Stomach (tissue), 9 donors: ENCODE results near the gene PKD1L1. TPM values are rescaled to one million over a fixed set of nuclear protein-coding genes. Genes with fewer than 3 reads are reported as not detected.

Experiments used
- DNase-seq, 2 donors: peaks; one replicate each; pipeline versions ENCODE4 v3.0.0 to v3.0.0-alpha.2; 2013 to 2019
- H3K27ac ChIP-seq, 5 donors: fragments of 200-600 bp in 4 of 5; sonication (generic) in 4 of 5; one replicate each; pipeline ENCODE4 v1.5.1; 2013 to 2019; ENCODE audit warnings: mild to moderate bottlenecking in 1 of 5, moderate library complexity in 1 of 5
- H3K27me3 ChIP-seq, 3 donors: fragments of 200-600 bp; sonication (generic); one replicate each; pipeline ENCODE4 v1.5.1; 2017 to 2019; ENCODE audit warnings: mixed run types in 1 of 3
- H3K36me3 ChIP-seq, 4 donors: fragments of 200-600 bp; sonication (generic); 1 replicate in 3 of 4; 2 replicates in 1 of 4; pipeline ENCODE4 v1.5.1; 2016 to 2019
- H3K4me1 ChIP-seq, 4 donors: fragments of 200-600 bp; sonication (generic); one replicate each; pipeline ENCODE4 v1.5.1; 2016 to 2019
- H3K4me3 ChIP-seq, 4 donors: fragments of 200-600 bp; sonication (generic) in 3 of 4; one replicate each; pipeline ENCODE4 v1.5.1; 2016 to 2019; ENCODE audit warnings: mild to moderate bottlenecking in 1 of 4
- H3K9me3 ChIP-seq, 4 donors: fragments of 200-600 bp; sonication (generic); one replicate each; pipeline ENCODE4 v1.5.1; 2016 to 2019
- CTCF ChIP-seq, 7 experiments: fragments of 450-650 bp in 4 of 7; fragments of 200-600 bp in 3 of 7; sonication (generic) in 3 of 7; IDR thresholded peaks; one replicate each; pipeline ENCODE4 v1.5.1; 2016 to 2019; ENCODE audit warnings: antibody characterized with exemption in 7 of 7, control low read depth in 2 of 7, mild to moderate bottlenecking in 1 of 7
- EP300 ChIP-seq: sonication (generic); formaldehyde crosslinking; IDR thresholded peaks from one replicate; pipeline ENCODE4 v1.6.1; 2017; ENCODE audit warnings: antibody characterized with exemption
- POLR2A ChIP-seq, 4 donors: fragments of 450-650 bp; IDR thresholded peaks; one replicate each; pipeline ENCODE4 v1.6.1; 2016; ENCODE audit warnings: antibody characterized with exemption in 4 of 4, control low read depth in 2 of 4, mild to moderate bottlenecking in 1 of 4, moderate library complexity in 1 of 4
- POLR2AphosphoS5 ChIP-seq, 3 donors: sonication (generic); formaldehyde crosslinking; IDR thresholded peaks; one replicate each; pipeline ENCODE4 v1.6.1; 2016; ENCODE audit warnings: antibody characterized with exemption in 3 of 3
- WGBS, 5 donors: extraction: QIAGEN DNeasy Blood & Tissue Kit in 3 of 5; methylation state at CpG; one replicate each; pipeline versions ENCODE4 v1.1.5 to v1.1.7; 2013 to 2018; 5-methylcytosine and 5-hydroxymethylcytosine counted together
- intact Hi-C: fragments of 100-400 bp; cut with DNase I; formaldehyde crosslinking; loops from one replicate; pipeline ENCODE4 v1.15.1; 2023; ENCODE audit warnings: low total_unique reads
- polyA plus RNA-seq, 3 donors: library from polyadenylated mRNA; stranded (reverse); fragments of 200-250 nt; gene quantifications; one replicate each; pipeline ENCODE4 v1.2.3, GENCODE V29; 2013
- total RNA-seq, 5 donors: library from RNA; depleted of rRNA; stranded (reverse); fragments of >200 nt; gene quantifications; one replicate each; pipeline versions ENCODE4 v1.1.0 to v1.2.3, GENCODE V29; 2014 to 2016
- donor health status: healthy with polysubstance abuse.
- donor health status: Bipolar disorder and iron deficiency.
- donor health status: healthy.

Gene PKD1L1
- total and polyA plus RNA-seq, 8 donors, result under 0.01 to 1.2 (median 0.10) TPM; not detected in 2

DNA sequence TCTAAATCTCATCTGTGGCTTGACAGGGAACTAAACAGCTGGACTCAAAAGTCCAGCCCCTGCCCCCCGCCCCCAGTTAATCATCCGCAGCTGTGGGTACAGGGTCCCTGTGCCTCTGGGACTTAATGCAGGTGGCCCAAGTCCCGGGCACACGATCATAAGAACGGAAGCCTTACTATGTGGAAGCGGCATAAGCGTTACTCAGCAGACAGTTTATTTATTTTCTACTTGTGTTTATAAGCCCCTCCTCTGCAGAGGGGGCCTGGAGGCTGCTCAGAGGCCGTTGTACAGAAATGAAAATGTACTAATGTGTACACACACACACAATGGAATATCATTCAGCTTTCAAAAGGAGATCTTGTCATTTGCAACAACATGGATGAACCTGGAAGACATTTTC is 208.4 kb downstream of the PKD1L1 start:
- intact Hi-C loops, result no loop called here
- Histone ChIP-seq H3K4me3 (no peak overlapping the region), H3K36me3 (no peaks in the 10 kb centered on the region), H3K27ac (no peak overlapping the region), H3K9me3 (no peaks in the 10 kb centered on the region), H3K4me1 (peaks cover 0 to 6% (median 0%) of the 10 kb centered on the region in 4 donors), H3K27me3 (peaks cover 0 to 6% (median 3%) of the 10 kb centered on the region in 3 donors)
- 69 to 79% (median 73%) methylated on average over 8 of the region's 8 CpGs for WGBS, 5 donors
- no peak for DNase-seq
- no peak for TF ChIP-seq EP300
- TF ChIP-seq POLR2AphosphoS5 (IDR thresholded peaks at IDR 0.05), result no peak
- TF ChIP-seq CTCF (IDR thresholded peaks at IDR 0.05), result no peak
- TF ChIP-seq POLR2A (IDR thresholded peaks at IDR 0.05), result no peak

DNA sequence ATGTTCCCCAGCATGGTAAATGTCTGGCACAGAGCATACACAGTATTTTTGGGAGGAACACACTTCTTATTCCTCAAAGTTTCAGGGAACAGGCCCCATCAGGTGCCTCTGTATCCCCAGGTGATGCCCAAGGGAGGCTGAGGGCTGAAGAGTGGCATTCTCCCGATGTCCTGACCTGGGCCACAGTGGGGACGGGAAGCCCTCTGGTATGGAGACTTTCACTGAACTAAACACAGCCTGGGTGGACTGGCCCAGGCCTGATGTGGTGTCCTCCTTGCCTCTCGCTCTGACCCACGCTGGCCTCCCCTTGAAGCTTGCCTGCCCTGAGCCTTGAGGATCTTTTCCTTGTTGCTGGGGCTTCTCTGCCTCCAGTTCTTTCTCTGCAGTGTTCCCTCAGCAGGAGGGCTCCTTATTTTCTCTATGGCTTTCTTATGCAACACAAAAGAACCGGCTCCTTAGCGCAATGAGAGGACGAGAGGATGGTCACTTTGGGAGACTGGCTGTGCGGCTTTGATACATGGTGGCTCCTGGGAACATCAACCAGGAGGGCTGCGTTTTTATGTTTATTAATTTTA is 208.9 kb downstream of the PKD1L1 start:
- H3K9me3 ChIP-seq, result no peaks in the 10 kb centered on the region
- no peak for DNase-seq
- H3K4me1 ChIP-seq, result peaks cover 0 to 6% (median 0%) of the 10 kb centered on the region in 4 donors
- H3K27ac ChIP-seq, result no peak overlapping the region
- peaks cover 0 to 6% (median 3%) of the 10 kb centered on the region in 3 donors for H3K27me3 ChIP-seq
- H3K4me3 ChIP-seq, result no peak overlapping the region
- no peak for TF ChIP-seq POLR2A (IDR thresholded peaks at IDR 0.05)
- 75 to 91% (median 87%) methylated on average over 9 of the region's 9 CpGs for WGBS, 5 donors
- intact Hi-C loops, result no loop called here
- no peaks in the 10 kb centered on the region for H3K36me3 ChIP-seq

DNA sequence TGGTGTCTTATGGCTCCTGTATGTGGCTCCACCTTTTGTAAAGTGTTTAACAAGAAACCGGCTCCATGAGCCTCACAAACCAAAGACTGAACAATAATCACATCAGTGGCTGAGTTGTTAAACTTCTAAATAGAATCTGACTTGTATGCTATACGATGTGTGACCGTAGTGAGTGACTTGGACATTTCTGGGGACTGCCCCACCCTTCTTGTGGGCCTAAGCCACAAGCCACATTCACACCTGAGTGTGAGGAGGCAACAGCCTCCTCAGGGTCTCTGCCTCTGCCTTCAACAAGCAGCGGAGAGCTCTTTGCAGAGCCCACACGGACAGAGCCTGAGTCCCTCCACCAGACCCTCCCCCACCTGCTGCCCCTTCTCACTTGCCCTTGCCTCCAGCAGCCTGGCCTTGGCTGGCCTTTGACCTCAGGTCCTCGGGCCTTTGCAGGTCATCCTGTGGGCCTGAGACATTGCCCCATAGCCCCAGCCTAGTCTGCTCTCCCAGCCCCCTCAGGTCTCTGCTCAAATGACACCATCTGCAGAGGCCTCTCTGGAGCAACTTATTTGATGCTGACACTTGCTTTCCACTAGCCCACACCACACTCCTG is 209.6 kb downstream of the PKD1L1 start:
- no peak overlapping the region for H3K4me3 ChIP-seq
- 66 to 88% (median 77%) methylated on average over 6 of the region's 6 CpGs for WGBS, 5 donors

GRCh38 chr7:47737601-47738000 is 210.7 kb downstream of the PKD1L1 start:
- TF ChIP-seq EP300 (no peak), CTCF (IDR thresholded peaks at IDR 0.05) (no peak), POLR2AphosphoS5 (IDR thresholded peaks at IDR 0.05) (no peak), POLR2A (IDR thresholded peaks at IDR 0.05) (no peak)
- intact Hi-C loops, result no loop called here
- Histone ChIP-seq H3K4me1 (no peaks in the 10 kb centered on the region), H3K27me3 (peaks cover 0 to 6% (median 0%) of the 10 kb centered on the region in 3 donors), H3K36me3 (no peaks in the 10 kb centered on the region), H3K27ac (no peak overlapping the region), H3K4me3 (no peak overlapping the region), H3K9me3 (no peaks in the 10 kb centered on the region)
- DNase-seq, result no peak
- WGBS, 5 donors, result 85 to 91% (median 90%) methylated on average over 4 of the region's 4 CpGs

More for the DNA sequence above, 209.6 kb downstream of the PKD1L1 start:
- H3K9me3 ChIP-seq, result no peaks in the 10 kb centered on the region
- no peaks in the 10 kb centered on the region for H3K36me3 ChIP-seq
- H3K27ac ChIP-seq, result no peak overlapping the region
- peaks cover 0 to under 1% (median 0%) of the 10 kb centered on the region in 4 donors for H3K4me1 ChIP-seq
- no peak for DNase-seq
- intact Hi-C loops, result no loop called here
- TF ChIP-seq EP300 (no peak), CTCF (IDR thresholded peaks at IDR 0.05) (no peak), POLR2A (IDR thresholded peaks at IDR 0.05) (no peak), POLR2AphosphoS5 (IDR thresholded peaks at IDR 0.05) (no peak)
- peaks cover 0 to 6% (median 0%) of the 10 kb centered on the region in 3 donors for H3K27me3 ChIP-seq
